ENCODE measurements around the gene CDON.
"Not testable (repeated sequence)": the region's sequence is repeated elsewhere in the genome, so short reads cannot be mapped to it uniquely, and the experiment has no call there.

Gene CDON

DNA sequence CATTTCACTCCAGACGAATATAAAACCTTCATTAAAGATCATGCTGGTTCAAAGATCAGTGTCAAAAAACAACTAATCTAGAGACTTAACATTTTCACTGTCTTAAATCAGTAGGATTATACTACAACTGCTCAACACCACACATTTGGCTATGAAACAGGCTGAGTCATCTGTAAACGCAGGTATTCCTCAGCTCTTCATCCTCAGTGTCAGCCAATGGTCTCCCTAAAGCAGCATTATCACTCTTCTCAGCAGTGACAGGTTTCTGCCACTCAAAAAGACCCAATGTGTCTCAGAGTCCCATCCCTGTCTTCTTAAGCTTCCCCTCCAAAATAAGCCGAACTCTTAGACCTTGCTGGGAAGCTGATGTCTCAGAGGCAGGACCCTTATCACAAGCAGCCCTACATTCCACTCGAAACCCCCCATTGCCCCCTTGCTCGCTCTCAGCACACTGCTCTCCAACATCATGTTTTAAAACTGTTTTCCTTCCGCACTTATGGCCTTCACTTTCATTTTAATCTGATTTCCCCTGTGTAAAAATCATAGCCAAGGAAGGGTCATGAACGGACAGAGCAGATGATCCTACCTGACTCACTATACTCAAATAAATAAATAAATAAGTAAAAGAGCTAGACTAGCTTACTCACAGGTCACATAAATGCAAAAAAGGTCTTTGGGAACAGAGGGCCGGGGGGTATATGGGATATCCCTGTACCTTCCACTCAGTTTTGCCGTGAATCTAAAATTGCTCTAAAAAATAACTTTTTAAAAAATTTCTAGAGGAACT, 23.0 kb downstream of the CDON start:
- no peak for DNase-seq

DNA sequence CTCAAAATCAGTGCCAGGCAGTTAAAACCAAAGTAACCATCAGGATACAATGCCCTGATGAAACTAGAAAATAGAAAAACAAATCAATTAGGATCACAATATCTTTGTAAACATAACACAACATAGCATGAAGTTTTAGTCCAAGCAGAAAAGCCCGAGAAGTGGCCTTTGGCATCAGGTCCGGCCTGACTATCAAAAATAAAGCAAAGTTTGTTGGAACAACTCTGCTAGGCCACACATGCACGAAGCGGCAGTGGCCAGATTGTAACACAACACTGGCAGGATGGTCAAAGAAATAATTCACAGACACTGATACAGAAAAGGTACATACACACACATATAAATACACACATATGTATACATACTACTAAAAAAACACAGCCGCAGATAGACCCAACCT, 26.9 kb downstream of the CDON start:
- DNase-seq: no peak

DNA sequence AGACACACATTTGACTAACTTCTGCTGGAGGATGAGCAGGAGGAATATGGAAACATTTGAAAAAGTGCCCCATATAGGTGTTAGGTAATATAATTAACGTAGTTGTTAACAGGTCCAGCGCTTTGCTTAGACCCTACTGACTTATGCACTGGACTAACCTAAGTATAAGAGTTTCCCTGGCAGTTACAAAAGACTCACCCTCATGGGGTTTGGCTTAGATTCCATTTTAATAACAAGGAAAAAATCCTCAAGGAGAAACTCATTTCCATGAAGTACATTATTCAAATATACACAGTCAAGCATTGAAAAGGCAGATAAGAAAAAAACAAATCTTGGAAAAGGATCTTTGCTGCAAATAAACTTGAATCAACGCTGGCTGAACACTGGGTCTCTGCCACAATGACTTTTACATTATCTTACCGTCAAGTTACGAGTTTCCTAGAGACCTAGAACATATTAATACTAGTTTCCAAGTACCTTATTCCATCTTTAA, 27.7 kb downstream of the CDON start:
- DNase-seq: no peak

DNA sequence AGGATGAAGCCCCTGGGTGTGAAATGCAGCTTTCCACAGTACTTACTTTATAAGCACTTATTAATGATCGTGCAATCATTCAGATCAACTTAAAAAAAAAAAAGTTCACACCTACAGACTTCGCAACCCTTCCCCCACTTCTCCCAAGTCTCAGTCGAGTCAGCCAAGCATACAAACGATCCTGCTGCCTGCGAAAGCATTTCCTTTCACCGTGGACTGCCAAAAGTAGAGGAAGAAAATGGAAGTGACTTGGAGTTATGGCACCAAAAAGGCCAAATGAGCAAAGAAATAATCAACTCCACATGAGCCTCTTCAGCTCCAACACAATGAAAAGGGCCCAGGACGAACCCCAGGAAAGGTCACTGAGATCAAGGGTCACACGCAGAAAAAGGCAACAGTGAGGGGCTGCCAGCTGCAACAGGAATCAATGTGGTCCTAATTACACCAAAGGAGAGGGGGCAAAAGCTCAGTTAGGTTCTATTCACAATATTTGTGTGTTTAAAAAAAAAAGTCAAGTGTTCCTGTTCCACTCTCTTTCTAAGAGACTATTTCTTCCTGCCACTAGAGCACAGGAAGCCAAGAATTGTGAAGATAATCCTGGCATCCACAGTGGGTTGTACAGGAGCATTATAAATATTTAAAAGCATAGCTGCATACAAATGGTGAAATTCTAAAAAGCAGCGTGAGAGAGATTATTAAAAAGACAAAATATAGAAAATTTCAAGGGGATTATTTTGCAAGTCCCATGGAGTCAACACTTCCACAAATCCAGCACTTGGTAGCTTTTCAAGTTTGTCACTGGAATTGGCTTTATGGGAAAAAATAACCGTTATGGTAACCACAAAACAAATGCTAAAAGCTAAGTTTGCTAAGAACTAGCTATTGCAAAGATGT, 28.4 kb downstream of the CDON start:
- no peak for DNase-seq

DNA sequence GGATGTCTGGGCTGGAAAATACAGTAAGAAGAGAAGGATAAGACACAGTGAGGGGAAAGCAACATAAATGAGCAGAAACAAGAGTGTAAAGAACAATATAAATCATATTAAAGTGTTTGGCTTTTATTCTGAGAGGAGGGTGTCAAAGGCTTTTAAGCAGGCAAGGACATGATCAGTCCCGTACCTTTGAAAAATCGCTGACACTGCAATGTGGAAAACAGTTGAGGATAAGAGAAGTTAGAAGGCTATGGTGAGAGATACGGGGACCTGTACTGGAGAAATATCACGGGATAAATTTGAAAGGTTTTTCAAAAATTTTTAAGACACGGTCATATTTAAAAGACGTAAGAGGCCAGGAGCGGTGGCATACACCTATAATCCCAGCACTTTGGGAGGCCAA, 30.3 kb downstream of the CDON start:
- DNase-seq: no peak

DNA sequence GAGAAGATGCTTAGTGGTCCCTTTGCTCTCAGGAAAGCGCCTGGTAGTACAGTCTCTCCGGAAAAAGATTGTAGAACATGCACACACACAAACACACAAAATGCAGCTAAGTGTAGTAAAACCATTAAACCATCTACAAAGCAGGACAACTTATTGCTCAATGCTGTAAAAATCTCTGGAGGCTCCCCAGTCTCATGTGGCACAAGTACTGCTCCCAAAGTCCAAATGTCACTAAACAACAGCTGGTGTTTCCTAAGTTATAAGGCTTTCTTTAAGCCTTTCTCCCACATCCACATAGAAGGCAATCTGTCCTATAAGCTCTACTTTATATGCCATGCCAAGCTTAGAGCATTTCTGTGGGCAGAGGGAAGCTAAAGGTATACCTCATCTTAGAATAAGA, 32.9 kb downstream of the CDON start:
- DNase-seq: no peak

DNA sequence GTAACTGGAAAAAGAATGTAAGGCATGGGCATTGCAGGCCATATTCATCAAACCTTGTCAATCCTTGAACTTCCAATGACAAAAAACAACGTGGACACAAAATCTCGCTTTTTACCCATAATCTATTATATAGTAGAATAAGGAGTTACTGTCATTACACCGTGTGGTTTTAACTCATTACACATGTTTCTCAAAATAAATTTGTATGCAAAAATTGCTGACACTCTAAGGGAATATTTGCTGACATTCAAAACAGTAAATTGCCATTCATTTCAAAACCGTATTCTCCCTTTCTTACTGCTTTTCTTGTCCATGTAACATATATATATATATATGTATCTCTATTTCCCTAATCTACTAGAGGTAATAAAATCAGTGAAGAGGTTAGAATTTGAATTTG, 33.4 kb downstream of the CDON start:
- DNase-seq: no peak

DNA sequence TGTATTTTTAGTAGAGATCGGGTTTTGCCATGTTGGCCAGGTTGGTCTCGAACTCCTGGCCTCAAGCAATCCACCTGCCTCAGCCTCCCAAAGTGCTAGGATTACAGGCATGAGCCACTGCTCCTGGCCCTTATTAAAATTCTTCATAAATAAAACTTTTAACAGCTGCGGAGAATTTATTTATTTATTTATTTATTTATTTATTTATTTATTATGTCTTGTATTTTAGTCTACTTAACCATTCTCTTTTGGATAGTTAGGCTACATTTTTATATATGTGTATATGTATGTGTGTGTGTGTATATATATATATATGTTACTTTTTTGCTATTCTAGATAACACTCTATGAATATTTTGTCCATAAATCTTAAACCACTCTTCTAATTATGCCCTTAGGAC, 34.1 kb downstream of the CDON start:
- not testable (repeated sequence) for DNase-seq

DNA sequence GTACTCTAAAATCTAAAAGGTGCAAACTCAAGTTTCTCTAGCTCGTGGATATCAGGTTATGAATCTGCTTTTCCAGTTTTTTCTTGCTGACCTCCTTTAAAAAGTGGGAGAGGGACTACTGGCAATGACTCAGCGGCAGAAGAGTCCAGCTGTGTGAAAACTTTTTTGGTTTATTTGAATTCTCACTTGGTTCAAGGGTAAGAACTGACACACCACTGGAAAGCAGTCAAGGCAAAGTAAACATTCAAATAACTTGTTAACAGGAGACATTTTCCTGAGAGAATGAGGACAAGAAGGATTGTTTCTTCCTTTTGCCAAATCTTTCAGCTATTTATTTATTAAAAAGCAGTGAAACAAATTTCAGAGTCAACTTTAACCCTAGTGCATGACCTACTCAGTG, 36.1 kb downstream of the CDON start:
- no peak for DNase-seq

DNA sequence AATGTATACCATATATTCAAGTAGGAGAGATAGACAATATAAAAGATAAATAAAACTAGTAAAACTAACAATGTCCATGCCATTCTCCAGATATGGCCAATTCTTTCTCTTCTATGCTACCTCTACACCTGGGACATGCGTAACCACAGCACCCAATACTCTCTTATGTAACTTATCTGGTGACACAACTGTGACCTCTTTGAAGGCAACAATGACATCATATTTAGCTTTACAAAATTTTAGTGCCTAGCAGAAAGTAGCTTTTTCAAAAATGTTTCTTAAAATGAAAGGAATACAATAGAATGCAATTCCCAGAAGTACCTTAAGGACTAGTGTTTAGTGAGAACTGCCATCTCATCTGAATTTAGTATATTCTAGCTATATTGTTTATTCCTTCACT, 36.8 kb downstream of the CDON start:
- DNase-seq: no peak

DNA sequence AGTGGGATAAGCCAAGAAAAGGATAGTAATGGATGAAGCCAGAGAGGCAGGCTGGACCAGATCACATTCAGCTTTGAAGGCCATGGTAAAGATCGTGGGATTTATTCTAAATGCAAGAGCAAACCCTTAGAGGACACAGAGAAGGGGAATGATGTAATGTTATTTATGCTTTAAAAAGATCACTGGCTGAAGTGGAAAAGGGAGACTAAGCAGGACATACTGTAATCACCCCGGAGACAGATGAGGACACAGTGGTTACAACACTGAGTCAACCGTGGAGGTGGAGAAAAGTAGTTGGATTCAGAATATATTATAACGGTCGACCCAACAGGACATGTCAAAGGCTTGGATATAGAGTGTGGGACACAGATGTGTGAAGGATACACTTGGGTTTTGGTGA, 38.5 kb downstream of the CDON start:
- DNase-seq: no peak

DNA sequence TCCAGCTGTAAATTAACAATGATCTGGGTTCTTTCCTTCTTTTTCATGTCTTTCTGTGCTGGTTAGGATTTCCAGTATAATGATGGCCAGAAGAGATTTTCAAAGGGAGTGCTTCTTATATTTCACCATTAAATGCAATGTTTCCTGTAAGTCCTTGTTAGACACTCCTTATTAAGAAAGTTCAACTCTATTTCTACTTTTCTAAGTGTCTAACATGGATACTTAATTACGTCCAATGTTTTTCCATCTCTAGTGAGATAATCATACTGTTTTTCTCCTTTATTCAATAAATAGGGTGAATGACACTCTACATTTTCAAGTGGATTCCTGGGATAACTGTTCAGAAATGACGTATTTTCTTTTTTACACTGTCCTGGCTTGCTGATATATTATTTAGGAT, 49.8 kb downstream of the CDON start:
- DNase-seq: no peak

DNA sequence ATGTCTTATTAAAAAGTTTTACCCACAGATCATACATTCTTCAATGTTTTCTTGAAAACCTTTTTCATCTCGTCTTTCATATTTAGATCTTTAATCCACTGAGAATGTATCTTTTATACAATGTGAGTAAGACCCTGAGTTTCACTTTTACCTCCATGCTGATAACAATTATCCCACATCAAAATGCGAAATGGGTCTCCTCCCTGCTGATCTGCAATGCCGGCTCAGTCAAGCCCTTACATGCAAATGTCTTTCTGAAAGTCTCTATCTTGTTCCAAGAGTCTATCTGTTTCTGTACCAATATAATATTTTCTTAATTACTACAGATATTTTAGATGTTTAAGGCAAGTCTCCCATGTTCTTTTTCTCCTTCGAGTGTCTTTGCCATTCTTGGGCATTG, 50.9 kb downstream of the CDON start:
- no peak for DNase-seq

DNA sequence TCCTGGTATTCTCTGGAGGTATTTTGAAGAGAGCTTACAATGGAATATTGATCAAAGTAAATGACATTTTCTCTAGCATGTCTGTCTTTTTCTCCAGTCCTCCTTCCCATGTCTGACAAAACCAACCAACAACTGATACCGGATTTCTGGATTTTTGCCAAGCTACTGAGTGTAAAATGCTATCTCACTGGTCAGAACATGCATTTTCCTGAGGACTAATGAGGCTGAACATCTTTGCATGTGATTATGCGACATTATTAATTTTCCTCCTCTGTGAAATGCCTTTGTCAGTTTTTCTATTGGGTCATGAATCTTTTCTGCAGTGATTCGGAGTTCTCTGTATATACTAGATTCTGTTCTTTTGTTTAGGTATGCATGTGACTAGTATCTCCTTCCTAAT, 51.4 kb downstream of the CDON start:
- DNase-seq: no peak

DNA sequence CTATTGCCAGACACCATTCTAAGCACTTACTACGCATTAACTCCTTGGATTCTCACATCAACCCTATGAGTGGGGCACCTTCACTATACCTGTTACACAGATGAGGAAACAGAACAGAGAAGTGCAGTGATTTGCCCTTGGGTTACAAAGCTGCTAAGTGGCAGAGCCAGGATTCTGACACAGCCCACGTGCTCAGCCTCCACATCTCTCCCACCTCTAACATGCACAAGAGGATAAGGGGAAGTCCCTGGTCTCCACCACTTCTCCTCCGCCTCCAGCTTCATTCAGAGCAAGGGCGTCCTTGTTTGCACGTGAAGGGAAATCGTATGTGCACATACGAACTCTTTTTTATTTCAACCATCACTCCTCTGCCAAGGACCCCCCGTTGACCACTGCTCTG, 53.7 kb downstream of the CDON start:
- no peak for DNase-seq

DNA sequence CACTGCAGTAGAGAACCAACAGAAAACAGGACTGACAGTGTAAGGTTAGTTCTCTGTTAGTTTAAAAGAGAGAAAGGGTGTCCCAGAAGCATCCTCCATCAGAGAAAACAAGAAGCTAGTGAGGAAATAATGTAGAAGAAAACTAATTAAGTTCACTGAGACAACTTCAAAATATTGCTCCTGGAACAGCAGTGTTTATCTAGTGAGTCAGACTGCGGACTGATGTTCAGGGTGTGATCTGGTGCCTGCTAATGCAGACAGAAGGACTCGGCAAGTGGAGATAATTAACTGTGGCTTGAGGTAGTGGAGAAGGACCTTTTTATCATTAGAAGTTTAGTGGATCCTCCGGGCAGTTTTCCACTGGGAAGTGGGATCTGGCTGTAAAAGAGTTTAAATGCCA, 55.4 kb downstream of the CDON start:
- DNase-seq: no peak

DNA sequence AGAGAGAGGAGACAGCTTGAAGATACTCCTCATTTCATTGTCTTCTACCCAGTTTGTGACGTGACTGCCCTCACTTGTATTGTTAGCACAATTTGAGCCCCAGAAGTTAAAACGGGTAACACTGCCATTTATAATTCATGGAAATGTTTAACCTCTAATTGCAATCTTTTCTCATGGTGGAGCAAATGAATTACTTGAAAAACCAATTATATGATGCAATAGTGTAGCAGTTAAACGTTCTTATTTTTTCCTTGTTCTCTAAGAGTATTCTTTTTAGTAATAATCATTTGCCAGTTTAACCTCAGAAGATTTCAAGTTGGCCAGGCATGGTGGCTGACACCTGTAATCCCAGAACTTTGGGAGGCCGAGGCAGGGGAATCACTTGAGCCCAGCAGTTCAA, 56.6 kb downstream of the CDON start:
- no peak for DNase-seq

DNA sequence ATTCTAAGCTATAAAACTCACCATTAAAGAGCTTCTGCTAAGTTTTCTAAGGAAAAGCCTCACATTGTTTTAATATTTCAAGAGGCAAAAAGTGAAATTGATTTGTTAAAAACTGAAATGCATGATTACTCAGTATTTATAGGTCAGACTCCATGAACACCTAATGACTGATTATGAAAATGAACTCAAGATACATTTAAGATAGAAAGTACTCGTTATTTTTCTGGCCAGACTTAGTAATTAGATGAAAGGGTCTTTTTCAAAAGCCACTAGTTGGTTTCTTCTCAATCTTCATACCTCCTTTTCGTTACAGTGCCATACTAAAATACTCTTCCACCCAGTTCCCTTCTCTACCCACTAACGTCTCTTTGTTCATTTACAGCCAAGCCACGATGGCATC, 60.5 kb downstream of the CDON start:
- DNase-seq: no peak

DNA sequence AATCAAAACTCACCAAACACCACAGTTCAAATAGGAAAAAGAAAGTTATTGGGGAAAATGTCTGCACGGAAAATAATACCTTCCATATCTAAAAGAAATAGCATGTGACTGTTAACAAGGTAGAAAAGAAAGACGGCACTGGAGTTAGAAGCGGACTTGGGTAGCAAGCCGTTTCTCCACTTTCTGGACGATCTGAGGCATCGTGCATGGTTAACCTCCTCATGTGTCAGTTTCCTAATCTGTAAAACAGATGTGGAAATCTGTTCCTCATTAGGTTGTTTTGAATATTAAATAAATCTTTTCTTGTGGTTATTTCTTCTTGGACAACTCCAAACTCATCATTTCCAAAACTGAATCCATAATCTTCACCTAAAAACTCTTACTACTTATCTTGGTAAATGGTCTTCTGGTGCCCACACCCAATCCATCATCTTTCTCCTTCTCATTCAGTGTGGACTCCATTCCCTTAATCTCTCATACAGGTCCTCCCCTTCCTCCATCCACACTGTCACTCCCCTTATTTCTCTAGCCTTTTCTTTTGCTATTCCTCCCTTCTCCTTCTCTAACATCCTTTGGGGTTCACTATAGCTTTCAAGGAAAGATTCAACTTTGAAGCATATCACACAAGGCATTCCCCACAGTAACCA, 63.3 kb downstream of the CDON start:
- no peak for DNase-seq

DNA sequence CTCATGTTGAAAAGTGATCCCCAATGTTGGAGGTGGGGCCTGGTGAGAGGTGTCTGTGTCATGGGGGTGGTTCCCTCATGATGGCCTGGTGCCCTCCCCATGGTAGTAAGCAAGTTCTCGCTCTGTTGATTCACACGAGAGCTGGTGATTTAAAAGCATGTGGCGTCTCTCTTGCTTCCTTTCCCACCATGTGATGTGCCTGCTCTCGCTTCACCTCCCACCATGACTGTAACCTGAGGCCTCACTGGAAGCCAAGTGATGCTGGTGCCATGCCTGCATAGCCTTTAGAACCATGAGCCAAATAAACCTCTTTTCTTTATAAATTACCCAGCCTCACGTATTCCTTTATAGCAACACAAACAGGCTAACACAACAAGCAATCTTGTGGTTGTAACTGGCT, 64.4 kb downstream of the CDON start:
- DNase-seq: no peak

DNA sequence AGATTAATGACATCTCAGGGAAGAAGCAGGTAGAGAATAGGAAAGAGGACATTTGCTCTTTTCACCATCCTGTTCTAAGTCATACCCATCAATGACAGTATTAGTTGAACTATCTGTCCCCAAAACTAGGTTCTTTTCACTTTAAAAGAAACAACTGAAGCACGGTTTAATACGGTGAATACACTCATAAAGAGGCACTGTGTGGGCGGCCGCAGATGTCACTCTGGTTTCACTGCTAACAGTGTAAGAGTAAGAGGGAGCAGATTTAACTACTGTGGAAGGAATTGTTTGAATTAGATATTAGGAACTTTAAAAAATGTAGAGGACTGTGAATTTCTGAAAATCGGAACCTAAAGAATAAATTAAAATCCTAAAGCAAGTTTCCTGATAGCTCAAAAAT, 67.4 kb downstream of the CDON start:
- DNase-seq: no peak

DNA sequence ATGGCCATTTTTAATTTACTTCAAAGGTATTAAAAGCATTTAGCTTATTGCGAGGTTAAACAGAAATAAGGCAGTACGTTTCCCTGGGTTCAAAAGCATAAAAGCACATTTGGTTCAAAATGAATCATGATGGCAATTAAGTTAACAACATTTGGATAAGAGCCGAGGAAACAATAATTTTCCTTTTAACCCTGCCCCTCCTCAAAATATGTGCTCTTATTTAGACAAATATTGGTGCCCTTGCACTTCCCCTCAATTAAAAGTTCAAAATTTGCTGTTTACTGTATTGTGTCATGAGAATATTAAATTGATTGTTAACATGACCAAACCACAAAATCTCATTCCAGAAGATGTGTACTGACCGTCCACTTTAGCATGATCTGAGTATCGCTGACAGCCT, 68.2 kb downstream of the CDON start:
- DNase-seq: no peak

DNA sequence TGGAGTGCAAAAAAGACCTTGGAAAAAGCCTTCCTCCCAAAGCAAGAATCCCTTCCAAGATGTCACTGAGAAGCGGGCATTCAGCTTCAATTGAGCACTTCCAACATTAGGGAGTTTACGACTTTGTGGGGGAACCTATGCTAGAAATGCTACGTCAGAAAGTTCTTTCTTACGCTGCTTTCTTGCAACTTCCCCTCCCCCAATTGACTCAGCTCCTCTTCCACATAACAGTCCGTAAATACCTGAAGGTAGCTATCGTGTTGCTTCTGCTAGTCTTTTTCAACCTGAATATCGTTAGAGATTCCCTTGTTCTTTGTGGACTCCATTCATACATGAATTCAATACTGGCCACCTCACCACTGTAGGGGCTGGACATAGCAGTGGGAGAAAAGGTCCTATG, 69.8 kb downstream of the CDON start:
- DNase-seq: no peak

DNA sequence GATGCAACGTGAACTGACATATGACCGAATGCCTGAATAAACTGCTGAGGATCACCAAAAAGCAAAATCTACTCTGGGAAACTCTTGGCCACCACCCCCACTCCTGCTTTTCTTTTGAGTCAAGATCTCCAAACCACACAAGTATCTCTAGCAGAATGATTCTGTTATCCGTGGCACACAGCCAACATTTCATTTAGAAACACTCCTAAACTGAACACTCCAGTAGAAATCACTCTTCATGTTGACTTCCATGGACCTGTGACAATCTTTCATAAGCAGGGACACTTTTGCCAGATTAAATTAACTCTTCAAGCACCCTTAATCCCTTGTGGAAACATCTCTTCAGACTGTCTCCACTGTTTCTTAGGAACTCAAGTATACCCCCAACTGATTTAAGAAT, 72.4 kb downstream of the CDON start:
- DNase-seq: no peak
